Liver (tissue), 9 donors: ENCODE results near the gene RASSF7. TPM values are rescaled to one million over a fixed set of nuclear protein-coding genes. Genes with fewer than 3 reads are reported as not detected.

ENCODE experiments used
- DNase-seq: peaks from one replicate; pipeline ENCODE4 v3.0.0-alpha.2; 2017; ENCODE audit warnings: low spot score
- H3K27ac ChIP-seq, 2 donors: one replicate each; pipeline ENCODE4 v1.7.0; 2013; ENCODE audit warnings: inconsistent platforms in 2 of 2, low read length in 2 of 2, control low read depth in 1 of 2, low read depth in 1 of 2, mild to moderate bottlenecking in 1 of 2
- H3K27me3 ChIP-seq, 4 donors: one replicate each; pipeline versions ENCODE4 v1.6.1 to v1.7.0; 2013; ENCODE audit warnings: low read length in 3 of 4, inconsistent platforms in 1 of 4, mild to moderate bottlenecking in 1 of 4, moderate library complexity in 1 of 4; ENCODE audit not compliant: control insufficient read depth in 4 of 4, insufficient read depth in 4 of 4
- H3K36me3 ChIP-seq, 4 donors: one replicate each; pipeline versions ENCODE4 v1.6.1 to v1.7.0; 2013; ENCODE audit warnings: low read length in 3 of 4, mild to moderate bottlenecking in 3 of 4, low read depth in 1 of 4, moderate library complexity in 1 of 4; ENCODE audit not compliant: control insufficient read depth in 4 of 4, insufficient read depth in 3 of 4
- H3K4me1 ChIP-seq, 4 donors: one replicate each; pipeline versions ENCODE4 v1.6.1 to v1.7.0; 2013; ENCODE audit warnings: low read length in 3 of 4, mild to moderate bottlenecking in 3 of 4, moderate library complexity in 1 of 4; ENCODE audit not compliant: control insufficient read depth in 4 of 4, insufficient read depth in 4 of 4
- H3K4me3 ChIP-seq, 3 donors: one replicate each; pipeline versions ENCODE4 v1.6.1 to v1.7.0; 2013; ENCODE audit warnings: low read length in 3 of 3, control low read depth in 1 of 3, low read depth in 1 of 3, mild to moderate bottlenecking in 1 of 3
- H3K9ac ChIP-seq, 2 donors: one replicate each; pipeline ENCODE4 v1.7.0; 2013; ENCODE audit warnings: low read length in 2 of 2, mild to moderate bottlenecking in 2 of 2, moderate library complexity in 2 of 2, control low read depth in 1 of 2, low read depth in 1 of 2
- H3K9me3 ChIP-seq, 4 donors: one replicate each; pipeline versions ENCODE4 v1.6.1 to v1.7.0; 2013; ENCODE audit warnings: low read length in 3 of 4; ENCODE audit not compliant: control insufficient read depth in 4 of 4
- EGR1 ChIP-seq, 2 donors: IDR thresholded peaks; 2 replicates each; pipeline ENCODE4 v1.6.1; 2016 to 2018; ENCODE audit warnings: antibody characterized with exemption in 2 of 2, low read depth in 2 of 2
- FOXA1 ChIP-seq: IDR thresholded peaks from 2 replicates; pipeline ENCODE4 v1.6.1; 2016; ENCODE audit warnings: antibody characterized with exemption
- GABPA ChIP-seq, 2 donors: IDR thresholded peaks in 1 of 2; conservative IDR thresholded peaks in 1 of 2; 2 replicates each; pipeline ENCODE4 v1.6.1; 2016; ENCODE audit warnings: antibody characterized with exemption in 2 of 2, mild to moderate bottlenecking in 1 of 2, moderate library complexity in 1 of 2
- HNF4A ChIP-seq, 2 donors: conservative IDR thresholded peaks; 2 replicates each; pipeline ENCODE4 v1.6.1; 2016; ENCODE audit warnings: antibody characterized with exemption in 2 of 2, mild to moderate bottlenecking in 2 of 2
- JUND ChIP-seq, 2 donors: IDR thresholded peaks; 2 replicates each; pipeline ENCODE4 v1.6.1; 2016; ENCODE audit warnings: antibody characterized with exemption in 2 of 2
- NR2F2 ChIP-seq: IDR thresholded peaks from 2 replicates; pipeline ENCODE4 v1.6.1; 2016; ENCODE audit warnings: antibody characterized with exemption
- RXRA ChIP-seq, 2 donors: IDR thresholded peaks; 2 replicates each; pipeline ENCODE4 v1.6.1; 2017 to 2018; ENCODE audit warnings: antibody characterized with exemption in 2 of 2, mild to moderate bottlenecking in 1 of 2
- TAF1 ChIP-seq: conservative IDR thresholded peaks from 2 replicates; pipeline ENCODE4 v1.6.1; 2016; ENCODE audit warnings: antibody characterized with exemption, mild to moderate bottlenecking
- YY1 ChIP-seq: IDR thresholded peaks from 2 replicates; pipeline ENCODE4 v1.6.1; 2016; ENCODE audit warnings: antibody characterized with exemption, mild to moderate bottlenecking
- WGBS: extraction: QIAGEN DNeasy Blood & Tissue Kit; methylation state at CpG from one replicate; pipeline ENCODE4 v1.1.7; 2013; 5-methylcytosine and 5-hydroxymethylcytosine counted together
- polyA plus RNA-seq, 2 donors: library from polyadenylated mRNA; stranded (reverse) in 1 of 2; unstranded in 1 of 2; fragments of 200-250 nt in 1 of 2; fragments of >200 nt in 1 of 2; fragmentation: Nextera tagmentation in 1 of 2; extraction: Ambion mirVana in 1 of 2; gene quantifications; one replicate each; pipeline versions ENCODE4 v1.2.1 to v1.2.3, GENCODE V29; 2013 to 2015
- total RNA-seq, 2 donors: library from RNA; depleted of rRNA; stranded (reverse); fragments of >200 nt; gene quantifications; one replicate each; pipeline ENCODE4 v1.2.3, GENCODE V29; 2014
- TF ChIP-seq, protein P1 (sequence below): IDR thresholded peaks from 2 replicates; pipeline ENCODE4 v1.6.1; 2016; ENCODE audit warnings: antibody characterized with exemption
- TF ChIP-seq, protein P2 (sequence below): IDR thresholded peaks from 2 replicates; pipeline ENCODE4 v1.6.1; 2016; ENCODE audit warnings: antibody characterized with exemption, mild to moderate bottlenecking
- TF ChIP-seq, protein P3 (sequence below): fragments of 150-350 bp; IDR thresholded peaks from 2 replicates; pipeline ENCODE4 v1.5.1; 2017; ENCODE audit warnings: improper control_type of control experiment, low read depth, low read length; ENCODE audit not compliant: missing input control
- TF ChIP-seq, protein P4 (sequence below): IDR thresholded peaks from 2 replicates; pipeline ENCODE4 v1.6.1; 2016; ENCODE audit warnings: antibody characterized with exemption
- donor health status: healthy.
- donor health status: healthy.
- donor health status: healthy.
- donor health status: healthy.
- donor health status: healthy.

Gene RASSF7
- total and polyA plus RNA-seq, 4 donors, result 11.5 to 50.4 (median 36.9) TPM

DNA sequence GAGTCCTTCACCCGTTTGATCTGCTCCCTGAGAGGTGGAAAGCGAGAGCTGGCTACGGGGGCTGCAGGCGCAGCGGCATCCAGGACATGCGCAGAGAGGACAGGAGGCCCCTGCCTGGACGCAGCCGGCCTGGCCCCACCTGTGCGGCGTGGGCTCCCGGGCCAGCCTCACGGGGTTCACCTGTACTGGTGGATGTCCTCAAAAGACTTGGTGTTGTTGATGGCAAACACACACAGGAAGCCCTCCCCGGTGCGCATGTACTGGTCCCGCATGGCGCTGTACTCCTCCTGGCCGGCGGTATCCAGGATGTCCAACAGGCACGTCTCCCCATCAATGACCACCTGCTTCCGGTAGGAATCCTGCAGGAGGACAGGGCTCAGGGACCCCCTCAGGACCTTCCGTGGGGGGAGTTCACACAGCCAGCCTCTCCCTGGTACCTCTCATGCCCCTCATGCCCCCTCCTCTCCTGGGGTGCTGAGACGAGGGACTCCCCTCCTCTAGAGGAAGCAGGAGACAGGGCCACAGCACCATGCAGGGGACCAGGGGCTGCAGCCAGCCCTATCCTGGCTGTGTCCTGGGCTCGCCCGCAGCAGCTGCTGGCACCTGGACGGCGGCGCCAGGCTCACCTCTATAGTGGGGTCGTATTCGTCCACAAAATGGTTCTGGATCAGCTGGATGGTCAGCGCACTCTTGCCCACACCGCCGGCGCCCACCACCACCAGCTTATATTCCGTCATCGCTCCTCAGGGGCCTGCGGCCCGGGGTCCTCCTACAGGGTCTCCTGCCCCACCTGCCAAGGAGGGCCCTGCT lies 27.0 kb upstream of the RASSF7 start:
- no peak overlapping the region for H3K27ac ChIP-seq
- peaks cover 8 to 34% (median 26%) of the 10 kb centered on the region in 4 donors for H3K4me1 ChIP-seq
- H3K9ac ChIP-seq, result peak overlapping the region in 1 of 2 donors; percentile 38

More for the DNA sequence above, 27.0 kb upstream of the RASSF7 start:
- H3K9me3 ChIP-seq, result no peaks in the 10 kb centered on the region
- peaks cover 0 to 11% (median 6%) of the 10 kb centered on the region in 4 donors for H3K36me3 ChIP-seq
- DNase-seq, result peak; percentile 32
- H3K27me3 ChIP-seq, result no peaks in the 10 kb centered on the region
- no peak for TF ChIP-seq RXRA (IDR thresholded peaks at IDR 0.05)
- no peak for TF ChIP-seq TAF1
- TF ChIP-seq FOXA1, result no peak
- TF ChIP-seq, protein P1, sequence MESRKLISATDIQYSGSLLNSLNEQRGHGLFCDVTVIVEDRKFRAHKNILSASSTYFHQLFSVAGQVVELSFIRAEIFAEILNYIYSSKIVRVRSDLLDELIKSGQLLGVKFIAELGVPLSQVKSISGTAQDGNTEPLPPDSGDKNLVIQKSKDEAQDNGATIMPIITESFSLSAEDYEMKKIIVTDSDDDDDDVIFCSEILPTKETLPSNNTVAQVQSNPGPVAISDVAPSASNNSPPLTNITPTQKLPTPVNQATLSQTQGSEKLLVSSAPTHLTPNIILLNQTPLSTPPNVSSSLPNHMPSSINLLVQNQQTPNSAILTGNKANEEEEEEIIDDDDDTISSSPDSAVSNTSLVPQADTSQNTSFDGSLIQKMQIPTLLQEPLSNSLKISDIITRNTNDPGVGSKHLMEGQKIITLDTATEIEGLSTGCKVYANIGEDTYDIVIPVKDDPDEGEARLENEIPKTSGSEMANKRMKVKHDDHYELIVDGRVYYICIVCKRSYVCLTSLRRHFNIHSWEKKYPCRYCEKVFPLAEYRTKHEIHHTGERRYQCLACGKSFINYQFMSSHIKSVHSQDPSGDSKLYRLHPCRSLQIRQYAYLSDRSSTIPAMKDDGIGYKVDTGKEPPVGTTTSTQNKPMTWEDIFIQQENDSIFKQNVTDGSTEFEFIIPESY, result no peak
- TF ChIP-seq EGR1 (IDR thresholded peaks at IDR 0.05; ENCODE audit: low read depth in 2 of 2), result no peak
- TF ChIP-seq, protein P2, sequence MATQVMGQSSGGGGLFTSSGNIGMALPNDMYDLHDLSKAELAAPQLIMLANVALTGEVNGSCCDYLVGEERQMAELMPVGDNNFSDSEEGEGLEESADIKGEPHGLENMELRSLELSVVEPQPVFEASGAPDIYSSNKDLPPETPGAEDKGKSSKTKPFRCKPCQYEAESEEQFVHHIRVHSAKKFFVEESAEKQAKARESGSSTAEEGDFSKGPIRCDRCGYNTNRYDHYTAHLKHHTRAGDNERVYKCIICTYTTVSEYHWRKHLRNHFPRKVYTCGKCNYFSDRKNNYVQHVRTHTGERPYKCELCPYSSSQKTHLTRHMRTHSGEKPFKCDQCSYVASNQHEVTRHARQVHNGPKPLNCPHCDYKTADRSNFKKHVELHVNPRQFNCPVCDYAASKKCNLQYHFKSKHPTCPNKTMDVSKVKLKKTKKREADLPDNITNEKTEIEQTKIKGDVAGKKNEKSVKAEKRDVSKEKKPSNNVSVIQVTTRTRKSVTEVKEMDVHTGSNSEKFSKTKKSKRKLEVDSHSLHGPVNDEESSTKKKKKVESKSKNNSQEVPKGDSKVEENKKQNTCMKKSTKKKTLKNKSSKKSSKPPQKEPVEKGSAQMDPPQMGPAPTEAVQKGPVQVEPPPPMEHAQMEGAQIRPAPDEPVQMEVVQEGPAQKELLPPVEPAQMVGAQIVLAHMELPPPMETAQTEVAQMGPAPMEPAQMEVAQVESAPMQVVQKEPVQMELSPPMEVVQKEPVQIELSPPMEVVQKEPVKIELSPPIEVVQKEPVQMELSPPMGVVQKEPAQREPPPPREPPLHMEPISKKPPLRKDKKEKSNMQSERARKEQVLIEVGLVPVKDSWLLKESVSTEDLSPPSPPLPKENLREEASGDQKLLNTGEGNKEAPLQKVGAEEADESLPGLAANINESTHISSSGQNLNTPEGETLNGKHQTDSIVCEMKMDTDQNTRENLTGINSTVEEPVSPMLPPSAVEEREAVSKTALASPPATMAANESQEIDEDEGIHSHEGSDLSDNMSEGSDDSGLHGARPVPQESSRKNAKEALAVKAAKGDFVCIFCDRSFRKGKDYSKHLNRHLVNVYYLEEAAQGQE, result no peak
- no peak for TF ChIP-seq GABPA (IDR thresholded peaks at IDR 0.05 in 1 of 2, conservative IDR thresholded peaks at IDR 0.05 in 1 of 2)
- no peak for TF ChIP-seq NR2F2
- TF ChIP-seq, protein P3, sequence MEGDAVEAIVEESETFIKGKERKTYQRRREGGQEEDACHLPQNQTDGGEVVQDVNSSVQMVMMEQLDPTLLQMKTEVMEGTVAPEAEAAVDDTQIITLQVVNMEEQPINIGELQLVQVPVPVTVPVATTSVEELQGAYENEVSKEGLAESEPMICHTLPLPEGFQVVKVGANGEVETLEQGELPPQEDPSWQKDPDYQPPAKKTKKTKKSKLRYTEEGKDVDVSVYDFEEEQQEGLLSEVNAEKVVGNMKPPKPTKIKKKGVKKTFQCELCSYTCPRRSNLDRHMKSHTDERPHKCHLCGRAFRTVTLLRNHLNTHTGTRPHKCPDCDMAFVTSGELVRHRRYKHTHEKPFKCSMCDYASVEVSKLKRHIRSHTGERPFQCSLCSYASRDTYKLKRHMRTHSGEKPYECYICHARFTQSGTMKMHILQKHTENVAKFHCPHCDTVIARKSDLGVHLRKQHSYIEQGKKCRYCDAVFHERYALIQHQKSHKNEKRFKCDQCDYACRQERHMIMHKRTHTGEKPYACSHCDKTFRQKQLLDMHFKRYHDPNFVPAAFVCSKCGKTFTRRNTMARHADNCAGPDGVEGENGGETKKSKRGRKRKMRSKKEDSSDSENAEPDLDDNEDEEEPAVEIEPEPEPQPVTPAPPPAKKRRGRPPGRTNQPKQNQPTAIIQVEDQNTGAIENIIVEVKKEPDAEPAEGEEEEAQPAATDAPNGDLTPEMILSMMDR, result no peak
- no peak for TF ChIP-seq JUND (IDR thresholded peaks at IDR 0.05)
- no peak for TF ChIP-seq YY1
- TF ChIP-seq, protein P4, sequence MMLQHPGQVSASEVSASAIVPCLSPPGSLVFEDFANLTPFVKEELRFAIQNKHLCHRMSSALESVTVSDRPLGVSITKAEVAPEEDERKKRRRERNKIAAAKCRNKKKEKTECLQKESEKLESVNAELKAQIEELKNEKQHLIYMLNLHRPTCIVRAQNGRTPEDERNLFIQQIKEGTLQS, result no peak
- no peak for TF ChIP-seq HNF4A (conservative IDR thresholded peaks at IDR 0.05)
- H3K4me3 ChIP-seq, result peak overlapping the region in 1 of 3 donors; percentile 87
- 96% methylated on average over 37 of the region's 37 CpGs for WGBS
